HG02885 (cell line): ENCODE measurements around the gene APAF1.
A peak's percentile ranks its signal among the peaks of the same experiment; 100 is the strongest.

ENCODE experiments used
- ATAC-seq: cut with Tn5 transposase; IDR thresholded peaks from one replicate; pipeline ENCODE4 v1.9.1; 2021; ENCODE audit warnings: mild to moderate bottlenecking; ENCODE audit not compliant: unreplicated experiment, poor library complexity

The APAF1 gene

GRCh38 chr12:98656289-98657101 lies 11.4 kb downstream of the APAF1 start:
- ATAC-seq: no peak

DNA sequence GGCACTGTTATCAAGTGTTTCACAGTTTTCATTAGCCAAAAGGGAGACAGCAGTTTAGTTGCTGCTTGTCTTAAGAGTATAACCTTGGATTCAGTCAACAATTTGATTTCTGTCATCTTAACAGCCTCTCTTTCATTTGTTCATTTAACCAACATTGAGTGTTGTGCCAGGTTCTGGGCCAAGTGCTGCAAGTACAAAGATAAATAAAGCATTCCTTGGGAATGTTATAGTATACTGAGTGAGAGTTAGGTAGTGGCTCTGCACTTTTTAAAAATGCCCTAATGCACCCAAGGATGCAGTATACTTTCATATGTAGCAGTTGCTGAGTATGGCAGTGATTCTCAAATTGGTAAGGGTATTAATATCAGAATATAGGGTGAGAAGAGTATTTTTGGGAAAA lies 15.4 kb downstream of the APAF1 start:
- ATAC-seq: no peak

DNA sequence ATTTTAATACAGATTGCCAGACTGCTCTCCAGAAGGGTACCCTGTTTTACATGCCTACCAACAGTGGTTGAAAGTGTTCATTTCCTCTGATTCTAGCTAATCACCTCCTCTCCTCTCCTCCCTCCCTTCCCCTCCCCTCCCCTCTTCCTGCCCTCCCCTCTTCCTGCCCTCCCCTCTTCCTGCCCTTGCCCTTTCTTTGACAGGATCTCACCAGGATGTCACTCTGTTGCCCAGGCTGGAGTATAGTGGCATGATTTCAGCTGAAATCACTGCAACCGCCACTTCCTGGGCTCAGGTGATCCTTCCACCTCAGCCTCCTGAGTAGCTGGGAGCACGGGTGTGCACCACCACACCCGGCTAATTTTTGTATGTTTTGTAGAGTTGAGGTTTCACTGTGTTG lies 24.7 kb downstream of the APAF1 start:
- no peak for ATAC-seq

- ATAC-seq: no peak
Observed at GRCh38 chr12:98671459-98671858, 26.4 kb downstream of the APAF1 start.

DNA sequence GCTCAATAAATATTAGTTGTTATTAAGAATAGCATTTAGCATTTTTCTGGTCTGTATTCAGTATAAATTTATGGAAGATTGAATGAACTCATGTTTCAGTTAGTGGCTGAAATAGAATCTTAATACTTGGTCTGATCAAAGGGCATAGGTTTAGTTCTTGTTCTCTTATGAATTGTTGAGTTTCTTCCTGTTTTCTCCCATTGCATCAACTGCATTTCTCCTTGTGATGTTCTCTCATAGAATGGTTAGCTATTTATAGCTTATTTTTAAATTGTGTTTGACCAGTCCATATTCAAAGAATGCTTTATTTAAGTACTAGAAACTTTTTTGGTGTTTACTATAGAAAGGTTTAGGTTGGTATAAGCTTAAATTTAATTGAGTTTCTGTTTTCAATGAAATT lies 29.8 kb downstream of the APAF1 start:
- no peak for ATAC-seq

DNA sequence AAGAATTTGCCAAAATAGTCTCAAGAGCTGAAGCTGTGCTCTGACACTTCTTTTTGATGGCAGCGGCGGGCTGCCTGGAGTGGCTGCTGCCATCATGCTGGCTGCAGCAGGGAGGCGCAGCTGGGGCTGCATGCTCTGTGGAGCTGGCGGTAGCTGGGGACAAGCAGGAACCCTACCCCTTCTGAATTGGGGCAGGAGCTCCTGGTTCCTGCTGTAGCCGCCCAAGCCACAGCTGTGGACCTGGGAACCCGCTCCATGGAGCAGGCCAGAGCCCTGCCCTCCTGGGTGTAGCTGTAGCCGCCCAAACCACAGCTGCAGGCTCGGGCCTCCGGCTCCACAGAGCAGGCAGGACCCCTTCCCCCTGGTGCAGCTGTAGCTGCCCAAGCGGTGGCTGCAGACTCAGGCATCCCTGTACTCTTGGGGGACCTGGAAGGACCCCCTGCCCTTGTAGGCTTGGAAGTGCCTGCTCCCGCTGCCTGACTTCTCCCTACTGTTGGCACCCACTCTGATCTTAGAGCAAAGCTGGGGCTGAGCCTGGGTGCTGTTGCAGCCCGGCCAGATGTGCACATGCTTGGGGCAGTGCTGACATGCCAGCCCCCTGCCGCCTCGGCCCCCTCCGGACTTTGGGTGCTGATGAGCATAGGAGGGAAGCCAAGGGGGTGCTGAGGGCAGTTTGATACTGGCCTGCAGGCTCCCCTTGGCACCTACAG lies 33.3 kb downstream of the APAF1 start:
- no peak for ATAC-seq

DNA sequence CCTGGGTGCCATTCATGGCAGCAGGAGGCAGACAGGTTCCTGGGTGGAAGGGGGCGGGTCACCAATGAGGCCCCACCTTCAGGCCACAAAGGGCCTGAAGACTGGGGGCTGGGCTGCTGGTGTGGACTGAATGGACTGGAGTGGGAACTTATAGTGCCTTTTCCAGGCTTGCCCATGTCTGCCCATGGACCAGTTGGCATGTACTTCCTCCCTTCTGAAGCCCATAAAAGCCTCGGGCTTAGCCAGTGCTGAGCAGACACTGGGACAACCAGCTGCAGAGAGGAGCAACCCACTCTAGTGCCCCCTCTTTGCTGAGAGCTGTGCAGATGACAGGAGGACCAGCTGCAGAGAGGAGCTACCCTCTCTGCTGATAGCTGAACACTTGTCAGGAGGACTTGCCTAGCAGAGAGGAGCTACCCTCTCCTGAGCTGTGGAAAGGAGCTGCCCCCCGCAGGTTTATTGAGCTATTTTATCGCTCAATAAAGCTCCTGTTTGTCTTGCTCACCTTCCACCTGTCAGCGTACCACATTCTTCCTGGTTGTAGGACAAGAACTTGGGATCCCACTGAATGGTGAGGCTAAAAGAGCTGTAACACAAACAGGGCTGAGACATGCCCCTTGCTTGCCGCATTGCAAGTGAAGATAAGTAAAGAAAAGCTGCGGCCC lies 34.0 kb downstream of the APAF1 start:
- ATAC-seq: no peak

DNA sequence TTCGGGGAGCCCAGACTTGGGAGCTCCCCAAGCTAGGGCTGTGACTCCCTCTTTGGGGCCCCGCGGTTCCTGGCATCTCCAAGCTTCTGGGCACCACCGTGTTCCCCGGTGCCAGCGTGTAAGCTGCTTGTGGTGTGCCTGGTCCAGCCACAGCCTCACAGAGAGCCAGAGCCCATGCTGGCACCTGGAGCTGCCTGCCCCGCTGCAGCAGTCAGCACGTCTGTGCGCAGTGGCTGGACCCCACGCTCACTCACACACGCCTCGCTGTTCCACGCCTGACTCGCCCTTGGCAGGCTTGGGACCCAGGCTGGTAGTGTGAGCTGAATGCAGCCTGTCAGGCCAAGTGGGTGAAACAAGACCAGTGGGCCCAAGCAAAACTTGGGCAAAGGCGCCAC lies 34.5 kb downstream of the APAF1 start:
- no peak for ATAC-seq

- ATAC-seq: no peak
Observed at GRCh38 chr12:98684199-98684598, 39.1 kb downstream of the APAF1 start.

GRCh38 chr12:98686603-98687002 lies 41.5 kb downstream of the APAF1 start:
- ATAC-seq: no peak

- no peak for ATAC-seq
Observed at GRCh38 chr12:98691351-98691750, 46.3 kb downstream of the APAF1 start.

- no peak for ATAC-seq
Observed at GRCh38 chr12:98696036-98696646, 51.1 kb downstream of the APAF1 start.

- no peak for ATAC-seq
Observed at GRCh38 chr12:98697209-98697608, 52.1 kb downstream of the APAF1 start.

- peak; percentile 97 for ATAC-seq
Observed at GRCh38 chr12:98698603-98699463, 53.7 kb downstream of the APAF1 start.

GRCh38 chr12:98699586-98699985 lies 54.5 kb downstream of the APAF1 start:
- no peak for ATAC-seq

DNA sequence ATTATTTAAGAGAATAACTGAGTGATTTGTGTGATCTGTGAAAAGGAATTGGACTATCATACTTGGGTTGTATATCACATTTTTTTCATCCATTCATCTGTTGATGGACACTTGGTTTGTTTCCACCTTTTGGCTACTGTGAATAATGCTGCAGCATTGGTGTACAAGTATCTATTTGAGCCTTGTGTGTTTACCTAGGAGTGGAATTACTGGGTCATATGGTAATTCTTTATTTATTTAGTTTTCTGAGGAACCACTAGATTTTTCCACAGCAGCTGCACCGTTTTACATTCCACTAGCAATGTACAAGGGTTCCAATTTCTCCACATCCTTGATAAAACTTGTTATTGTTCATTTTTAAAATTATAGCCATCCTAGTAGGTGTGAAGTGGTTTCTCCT lies 56.1 kb downstream of the APAF1 start:
- ATAC-seq: no peak

DNA sequence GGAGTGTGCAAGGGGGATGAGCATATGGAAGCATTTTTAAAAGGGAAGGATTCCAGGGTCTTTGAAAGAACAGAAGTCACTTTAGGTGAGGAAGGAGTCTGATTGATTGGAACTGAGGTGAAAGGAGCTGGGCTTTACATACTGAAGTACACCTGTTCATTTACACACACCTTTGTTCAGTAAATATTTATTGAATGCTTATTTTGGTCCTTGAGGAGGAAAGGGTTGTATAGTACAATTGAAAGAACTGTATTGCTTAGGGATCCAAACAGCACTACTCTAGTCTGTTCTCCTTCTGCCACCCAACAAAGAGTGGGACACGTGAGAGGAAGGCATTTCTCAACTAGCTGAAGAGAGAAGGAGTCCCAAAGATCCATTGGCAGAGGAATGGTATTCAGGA lies 63.9 kb downstream of the APAF1 start:
- no peak for ATAC-seq

- ATAC-seq: no peak
Observed at GRCh38 chr12:98714426-98714825, 69.3 kb downstream of the APAF1 start.

GRCh38 chr12:98719515-98720504 lies 74.7 kb downstream of the APAF1 start:
- ATAC-seq: peak; percentile 70
